Natural killer cell (primary cell): Measurements from ENCODE around the gene SELENOP. TPM values are rescaled to one million over a fixed set of nuclear protein-coding genes. Genes with fewer than 3 reads are reported as not detected.

Source experiments
- ATAC-seq, 3 donors: fragments of 150-1000 bp in 2 of 3; fragments of 200-7000 bp in 1 of 3; cut with Tn5 transposase; 1 replicate in 1 of 3; 2 replicates in 2 of 3; pipeline ENCODE4 v1.10.0; 2021; ENCODE audit warnings: mild to moderate bottlenecking in 2 of 3, moderate library complexity in 2 of 3
- DNase-seq, 2 donors: peaks; one replicate each; pipeline versions ENCODE4 v3.0.0 to v3.0.0-alpha.2; 2013 to 2021; ENCODE audit warnings: mixed read lengths in 1 of 2
- H3K27ac ChIP-seq: one replicate; pipeline ENCODE4 v1.5.1; 2013; ENCODE audit warnings: mild to moderate bottlenecking, low read length
- H3K27me3 ChIP-seq: one replicate; pipeline ENCODE4 v1.6.1; 2013; ENCODE audit warnings: low read length; ENCODE audit not compliant: control insufficient read depth, insufficient read depth
- H3K36me3 ChIP-seq: one replicate; pipeline ENCODE4 v1.6.1; 2013; ENCODE audit warnings: low read length; ENCODE audit not compliant: control insufficient read depth, insufficient read depth
- H3K4me1 ChIP-seq: one replicate; pipeline ENCODE4 v1.6.1; 2013; ENCODE audit warnings: low read length; ENCODE audit not compliant: control insufficient read depth, insufficient read depth
- H3K4me3 ChIP-seq: one replicate; pipeline ENCODE4 v1.5.1; 2013; ENCODE audit warnings: low read length
- H3K9me3 ChIP-seq: one replicate; pipeline ENCODE4 v1.6.1; 2013; ENCODE audit warnings: low read length; ENCODE audit not compliant: control insufficient read depth, insufficient read depth
- H3K27ac Mint-ChIP-seq, 2 donors: one replicate each; pipeline ENCODE4 v1.8.0; 2022; ENCODE audit warnings: mild to moderate bottlenecking in 2 of 2, mixed read lengths in 2 of 2, moderate library complexity in 1 of 2
- H3K27me3 Mint-ChIP-seq, 2 donors: one replicate each; pipeline ENCODE4 v1.8.0; 2022; ENCODE audit warnings: low read depth in 2 of 2, mixed read lengths in 2 of 2
- H3K36me3 Mint-ChIP-seq: one replicate; pipeline ENCODE4 v1.8.0; 2022; ENCODE audit warnings: mixed read lengths
- H3K4me1 Mint-ChIP-seq, 2 donors: one replicate each; pipeline ENCODE4 v1.8.0; 2022; ENCODE audit warnings: mixed read lengths in 2 of 2
- H3K4me3 Mint-ChIP-seq: one replicate; pipeline ENCODE4 v1.8.0; 2022; ENCODE audit warnings: mild to moderate bottlenecking, moderate library complexity, mixed read lengths
- H3K9me3 Mint-ChIP-seq, 2 donors: one replicate each; pipeline ENCODE4 v1.8.0; 2022; ENCODE audit warnings: mixed read lengths in 2 of 2
- WGBS: methylation state at CpG from one replicate; pipeline ENCODE4 v1.1.7; 2013; ENCODE audit warnings: missing lambda C conversion rate; ENCODE audit not compliant: insufficient coverage; 5-methylcytosine and 5-hydroxymethylcytosine counted together
- intact Hi-C: fragments of 100-400 bp; cut with micrococcal nuclease; formaldehyde crosslinking; loops from one replicate; pipeline ENCODE4 v1.14.2; 2022
- total RNA-seq, 4 donors: library from RNA; stranded (reverse); fragments of 120-200 nt in 1 of 4; gene quantifications; one replicate each; pipeline versions ENCODE4 v1.2.3 to v1.2.4, GENCODE V29; 2013 to 2022
- TF ChIP-seq, protein P1 (sequence below): fragments of 200-600 bp; IDR thresholded peaks from one replicate; pipeline ENCODE4 v1.8.0; 2022; ENCODE audit warnings: antibody characterized with exemption

SELENOP gene
- total RNA-seq, 3 donors from 2014 or later (not counting 1 experiment from before 2014, with no cell fraction given), result 0.75 to 1.8 (median 1.1) TPM

DNA sequence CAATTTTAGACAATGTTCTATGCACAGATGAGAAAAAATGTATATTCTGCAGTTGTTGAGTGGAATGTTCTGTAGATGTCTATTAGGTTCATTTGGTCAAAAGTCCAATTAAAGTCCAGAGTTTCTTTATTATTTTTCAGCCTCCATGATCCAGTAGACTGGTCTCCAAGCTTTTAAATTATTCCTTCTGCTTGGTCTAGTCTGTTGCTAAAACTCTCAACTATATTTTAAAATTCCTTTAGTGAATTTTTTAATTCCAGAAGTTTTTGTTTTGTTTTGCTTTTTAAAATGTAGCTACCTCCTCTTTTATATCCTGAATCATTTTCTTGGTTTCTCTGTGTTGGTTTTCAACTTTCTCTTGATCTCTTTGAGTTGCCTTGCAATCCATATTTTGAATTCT is 24.6 kb downstream of the SELENOP start:
- intact Hi-C loops, result no loop called here
- Mint-ChIP-seq H3K27ac (no peak overlapping the region), H3K27me3 (no peaks in the 10 kb centered on the region), H3K36me3 (peaks cover 19% of the 10 kb centered on the region), H3K4me3 (no peak overlapping the region), H3K9me3 (peaks cover 10 to 17% of the 10 kb centered on the region in 2 donors), H3K4me1 (no peaks in the 10 kb centered on the region)
- ATAC-seq (no peak), DNase-seq (no peak)
- no peaks in the 10 kb centered on the region for H3K36me3 ChIP-seq
- no peak overlapping the region for H3K27ac ChIP-seq
- peaks cover 3% of the 10 kb centered on the region for H3K9me3 ChIP-seq
- TF ChIP-seq, protein P1, sequence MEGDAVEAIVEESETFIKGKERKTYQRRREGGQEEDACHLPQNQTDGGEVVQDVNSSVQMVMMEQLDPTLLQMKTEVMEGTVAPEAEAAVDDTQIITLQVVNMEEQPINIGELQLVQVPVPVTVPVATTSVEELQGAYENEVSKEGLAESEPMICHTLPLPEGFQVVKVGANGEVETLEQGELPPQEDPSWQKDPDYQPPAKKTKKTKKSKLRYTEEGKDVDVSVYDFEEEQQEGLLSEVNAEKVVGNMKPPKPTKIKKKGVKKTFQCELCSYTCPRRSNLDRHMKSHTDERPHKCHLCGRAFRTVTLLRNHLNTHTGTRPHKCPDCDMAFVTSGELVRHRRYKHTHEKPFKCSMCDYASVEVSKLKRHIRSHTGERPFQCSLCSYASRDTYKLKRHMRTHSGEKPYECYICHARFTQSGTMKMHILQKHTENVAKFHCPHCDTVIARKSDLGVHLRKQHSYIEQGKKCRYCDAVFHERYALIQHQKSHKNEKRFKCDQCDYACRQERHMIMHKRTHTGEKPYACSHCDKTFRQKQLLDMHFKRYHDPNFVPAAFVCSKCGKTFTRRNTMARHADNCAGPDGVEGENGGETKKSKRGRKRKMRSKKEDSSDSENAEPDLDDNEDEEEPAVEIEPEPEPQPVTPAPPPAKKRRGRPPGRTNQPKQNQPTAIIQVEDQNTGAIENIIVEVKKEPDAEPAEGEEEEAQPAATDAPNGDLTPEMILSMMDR, result no peak
- H3K4me1 ChIP-seq, result no peaks in the 10 kb centered on the region
- no peaks in the 10 kb centered on the region for H3K27me3 ChIP-seq
- no peak overlapping the region for H3K4me3 ChIP-seq

DNA sequence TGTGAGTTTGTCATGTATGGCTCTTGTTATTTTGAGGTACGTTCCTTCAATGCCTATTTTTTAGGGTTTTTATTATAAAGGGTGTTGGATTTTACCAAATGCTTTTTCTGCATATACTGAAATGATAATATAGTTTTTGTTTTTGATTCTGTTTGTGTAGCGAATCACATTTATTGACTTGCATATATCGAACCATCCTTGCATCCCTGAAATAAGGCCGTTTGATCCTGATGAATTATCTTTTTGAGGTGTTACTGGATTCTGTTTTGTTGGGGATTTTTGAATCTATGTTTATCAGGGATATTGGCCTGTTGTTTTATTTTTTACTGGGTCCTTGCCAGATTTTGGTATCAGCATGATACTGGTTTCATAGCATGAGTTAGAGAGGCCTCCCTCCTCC is 25.9 kb downstream of the SELENOP start:
- Mint-ChIP-seq H3K27ac (no peak overlapping the region), H3K9me3 (peaks cover 10 to 17% of the 10 kb centered on the region in 2 donors), H3K27me3 (no peaks in the 10 kb centered on the region), H3K4me3 (no peak overlapping the region), H3K36me3 (peaks cover 19% of the 10 kb centered on the region), H3K4me1 (no peaks in the 10 kb centered on the region)
- no peak for ATAC-seq
- Histone ChIP-seq H3K27ac (no peak overlapping the region), H3K4me1 (no peaks in the 10 kb centered on the region), H3K27me3 (no peaks in the 10 kb centered on the region), H3K4me3 (no peak overlapping the region), H3K9me3 (peaks cover 3% of the 10 kb centered on the region), H3K36me3 (no peaks in the 10 kb centered on the region)
- intact Hi-C loops, result no loop called here
- TF ChIP-seq, protein P1, result no peak
- DNase-seq, result no peak
- 95% methylated on average over 4 of the region's 4 CpGs for WGBS

DNA sequence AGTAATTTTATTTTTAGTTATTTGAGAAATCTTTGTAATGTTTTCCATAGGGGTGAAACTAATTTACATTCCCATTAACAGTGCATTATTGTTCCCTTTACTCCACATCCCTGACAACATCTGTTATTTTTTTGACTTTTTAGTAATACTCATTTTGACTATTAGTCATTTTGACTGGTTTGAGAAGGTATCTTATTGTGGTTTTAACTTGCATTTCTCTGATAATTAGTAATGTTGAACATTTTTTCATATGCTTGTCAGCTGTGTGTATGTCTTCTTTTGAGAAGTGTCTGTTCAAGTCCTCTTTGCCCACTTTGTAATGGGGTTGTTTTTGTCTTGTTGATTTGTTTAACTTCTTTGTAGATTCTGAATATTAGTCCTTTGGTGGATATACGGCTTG is 27.6 kb downstream of the SELENOP start:
- Histone ChIP-seq H3K4me3 (no peak overlapping the region), H3K9me3 (peaks cover 3% of the 10 kb centered on the region), H3K4me1 (no peaks in the 10 kb centered on the region), H3K27ac (no peak overlapping the region), H3K27me3 (no peaks in the 10 kb centered on the region), H3K36me3 (no peaks in the 10 kb centered on the region)
- H3K4me3 Mint-ChIP-seq, result no peak overlapping the region
- no peaks in the 10 kb centered on the region for H3K4me1 Mint-ChIP-seq
- H3K9me3 Mint-ChIP-seq, result peaks cover 8 to 15% of the 10 kb centered on the region in 2 donors
- no peak overlapping the region for H3K27ac Mint-ChIP-seq
- ATAC-seq, result no peak
- 83% methylated on average over 1 of the region's 1 CpG for WGBS
- H3K36me3 Mint-ChIP-seq, result peaks cover 19% of the 10 kb centered on the region
- H3K27me3 Mint-ChIP-seq, result no peaks in the 10 kb centered on the region
- intact Hi-C loops, result no loop called here
- TF ChIP-seq, protein P1, result no peak
- no peak for DNase-seq

DNA sequence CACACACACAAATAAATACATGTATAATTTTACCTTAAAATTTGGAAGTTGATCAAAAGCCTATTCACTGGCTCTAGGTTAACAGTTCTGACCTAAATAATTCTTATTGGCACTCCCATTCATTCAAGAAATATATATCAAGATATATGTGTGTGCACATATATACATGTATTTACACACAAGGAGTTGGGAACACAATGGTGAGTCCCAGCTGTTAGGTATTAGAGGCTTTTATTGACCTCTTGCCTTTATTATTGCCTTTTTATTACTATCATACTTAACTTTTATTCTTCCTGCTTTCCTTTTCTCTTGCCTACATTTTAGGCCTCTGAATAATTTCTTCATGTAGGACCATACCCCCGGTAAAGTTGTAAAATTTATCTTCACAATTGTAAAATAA is 30.1 kb downstream of the SELENOP start:
- Histone ChIP-seq H3K27me3 (no peaks in the 10 kb centered on the region), H3K36me3 (no peaks in the 10 kb centered on the region), H3K4me1 (no peaks in the 10 kb centered on the region), H3K27ac (no peak overlapping the region), H3K9me3 (no peaks in the 10 kb centered on the region), H3K4me3 (no peak overlapping the region)
- WGBS, result 96% methylated on average over 1 of the region's 1 CpG
- intact Hi-C loops, result no loop called here
- DNase-seq (no peak), ATAC-seq (no peak)
- H3K27ac Mint-ChIP-seq, result no peak overlapping the region
- H3K9me3 Mint-ChIP-seq, result peaks cover 2 to 4% of the 10 kb centered on the region in 2 donors
- TF ChIP-seq, protein P1, result no peak
- H3K27me3 Mint-ChIP-seq, result no peaks in the 10 kb centered on the region
- H3K36me3 Mint-ChIP-seq, result peaks cover 5% of the 10 kb centered on the region
- no peaks in the 10 kb centered on the region for H3K4me1 Mint-ChIP-seq
- H3K4me3 Mint-ChIP-seq, result no peak overlapping the region
